ENCODE results near the gene IL2RG. TPM values are rescaled to one million over a fixed set of nuclear protein-coding genes. Genes with fewer than 3 reads are reported as not detected.
A peak's percentile ranks its signal among the peaks of the same experiment; 100 is the strongest.

The IL2RG gene
- total and polyA plus RNA-seq, 7 donors = 0.93 to 2.8 (median 1.2) TPM

DNA sequence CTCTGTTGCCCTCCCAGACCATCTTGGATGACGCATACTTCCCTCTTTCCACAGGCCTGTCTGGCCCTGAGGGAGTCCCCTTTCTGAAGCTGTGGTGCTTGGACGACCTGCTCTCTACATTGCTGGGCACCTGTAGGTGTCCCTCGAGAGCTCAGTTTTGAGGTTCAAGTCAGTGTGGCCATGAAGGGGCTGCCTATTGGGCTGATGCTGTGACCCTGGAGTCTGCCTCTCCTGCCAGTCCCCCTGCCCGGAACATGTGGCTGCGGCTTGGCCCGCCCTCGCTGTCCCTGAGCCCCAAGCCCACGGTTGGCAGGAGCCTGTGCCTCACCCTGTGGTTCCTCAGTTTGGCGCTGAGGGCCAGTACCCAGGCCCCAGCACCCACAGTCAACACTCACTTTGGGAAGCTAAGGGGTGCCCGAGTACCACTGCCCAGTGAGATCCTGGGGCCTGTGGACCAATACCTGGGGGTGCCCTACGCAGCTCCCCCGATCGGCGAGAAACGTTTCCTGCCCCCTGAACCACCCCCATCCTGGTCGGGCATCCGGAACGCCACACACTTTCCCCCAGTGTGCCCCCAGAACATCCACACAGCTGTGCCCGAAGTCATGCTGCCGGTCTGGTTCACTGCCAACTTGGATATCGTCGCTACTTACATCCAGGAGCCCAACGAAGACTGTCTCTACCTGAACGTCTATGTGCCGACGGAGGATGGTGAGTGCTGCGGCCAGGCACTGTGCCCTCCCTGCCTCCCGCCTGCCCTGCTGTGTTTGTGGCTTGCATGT is 36.3 kb upstream of the IL2RG start:
- H3K36me3 ChIP-seq (ENCODE audit: insufficient read depth in 1 of 2, low read depth in 1 of 2) = peaks cover 0 to 2% of the 10 kb centered on the region in 2 donors
- H3K9me3 ChIP-seq = no peaks in the 10 kb centered on the region
- H3K4me1 ChIP-seq = peaks cover 2% of the 10 kb centered on the region
- 63 to 70% (median 66%) methylated on average over 21 to 28 of the region's 28 CpGs for WGBS, 3 donors
- ATAC-seq = no peak
- intact Hi-C loops (cut with DNase I) = no loop called here
- no peak overlapping the region for H3K27ac ChIP-seq
- H3K27me3 ChIP-seq (ENCODE audit: insufficient read depth in 3 of 3, low read length in 2 of 3) = peaks cover 0 to 4% (median 0%) of the 10 kb centered on the region in 3 donors
- TF ChIP-seq, protein P1, sequence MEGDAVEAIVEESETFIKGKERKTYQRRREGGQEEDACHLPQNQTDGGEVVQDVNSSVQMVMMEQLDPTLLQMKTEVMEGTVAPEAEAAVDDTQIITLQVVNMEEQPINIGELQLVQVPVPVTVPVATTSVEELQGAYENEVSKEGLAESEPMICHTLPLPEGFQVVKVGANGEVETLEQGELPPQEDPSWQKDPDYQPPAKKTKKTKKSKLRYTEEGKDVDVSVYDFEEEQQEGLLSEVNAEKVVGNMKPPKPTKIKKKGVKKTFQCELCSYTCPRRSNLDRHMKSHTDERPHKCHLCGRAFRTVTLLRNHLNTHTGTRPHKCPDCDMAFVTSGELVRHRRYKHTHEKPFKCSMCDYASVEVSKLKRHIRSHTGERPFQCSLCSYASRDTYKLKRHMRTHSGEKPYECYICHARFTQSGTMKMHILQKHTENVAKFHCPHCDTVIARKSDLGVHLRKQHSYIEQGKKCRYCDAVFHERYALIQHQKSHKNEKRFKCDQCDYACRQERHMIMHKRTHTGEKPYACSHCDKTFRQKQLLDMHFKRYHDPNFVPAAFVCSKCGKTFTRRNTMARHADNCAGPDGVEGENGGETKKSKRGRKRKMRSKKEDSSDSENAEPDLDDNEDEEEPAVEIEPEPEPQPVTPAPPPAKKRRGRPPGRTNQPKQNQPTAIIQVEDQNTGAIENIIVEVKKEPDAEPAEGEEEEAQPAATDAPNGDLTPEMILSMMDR (IDR thresholded peaks at IDR 0.05) = no peak
- no peak for DNase-seq
- H3K4me3 ChIP-seq = no peak overlapping the region

DNA sequence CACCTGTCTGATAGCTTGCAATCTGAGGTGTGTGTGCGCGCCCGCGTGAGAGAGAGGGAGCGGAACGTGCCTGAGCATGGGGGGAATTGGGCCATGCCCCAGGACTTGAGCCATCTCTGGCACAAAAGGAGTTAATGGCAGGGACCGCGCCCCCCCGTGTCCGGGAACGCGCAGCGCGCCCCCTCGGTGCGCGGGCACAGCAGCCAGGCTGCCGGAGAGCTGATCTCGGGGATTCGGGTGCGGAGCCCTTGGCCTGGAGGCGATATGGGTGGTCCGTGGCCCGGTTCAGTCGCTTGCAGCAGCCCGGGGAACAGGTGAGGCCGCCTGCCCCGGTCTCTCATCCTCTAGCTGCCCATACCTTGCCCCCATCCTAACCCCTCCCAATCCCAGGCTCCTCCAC is 33.3 kb upstream of the IL2RG start, which contains the start of gene NLGN3:
TSS of gene NLGN3 (plus strand) at position 191 of the 400 bp plus-strand sequence. CDS start 2,909 bp downstream, outside the sequence.
- Histone ChIP-seq H3K27ac (no peak within 1 kb of the TSS), H3K4me3 (peak within 1 kb of the TSS; percentile 33), H3K36me3 (ENCODE audit: insufficient read depth in 1 of 2, low read depth in 1 of 2) (peaks cover 0 to 25% of the 10 kb centered on the region in 2 donors), H3K27me3 (ENCODE audit: insufficient read depth in 3 of 3, low read length in 2 of 3) (peaks cover 0 to 4% (median 0%) of the 10 kb centered on the region in 3 donors), H3K9me3 (no peaks in the 10 kb centered on the region), H3K4me1 (peaks cover 2% of the 10 kb centered on the region)
- intact Hi-C loops (cut with DNase I) = no loop called here
- TF ChIP-seq, protein P1 (IDR thresholded peaks at IDR 0.05) = no peak
- ATAC-seq (peak in 1 of 4 donors; percentile 32), DNase-seq (no peak)
- 1 to 27% methylated on average over 25 to 26 of the region's 28 CpGs; no CpG with 5 or more reads in 1 of the 3 donors for WGBS, 3 donors

DNA sequence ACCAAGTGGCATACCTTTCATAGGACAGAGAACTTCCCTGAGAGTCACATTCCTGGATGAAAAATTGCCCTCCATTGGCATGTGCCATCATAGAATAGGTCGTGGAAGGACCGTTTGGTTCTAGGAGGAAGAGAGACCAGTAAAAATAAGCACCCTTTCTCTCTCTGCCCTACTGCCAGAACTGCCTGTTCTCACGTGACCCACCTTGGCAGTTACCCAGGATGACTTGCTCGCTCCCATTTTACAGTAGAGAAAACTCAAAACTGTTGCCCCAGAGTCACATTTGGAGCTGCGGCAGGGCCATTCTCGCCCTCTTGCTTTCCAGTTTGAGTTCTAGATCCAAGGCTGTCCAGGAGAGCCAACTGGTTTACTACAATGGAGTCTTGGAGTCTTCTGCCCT is 32.1 kb upstream of the IL2RG start:
- WGBS, 3 donors = 37 to 57% (median 45%) methylated on average over 5 to 6 of the region's 6 CpGs
- H3K4me3 ChIP-seq = no peak overlapping the region
- ATAC-seq = peak in 1 of 4 donors; percentile 28
- TF ChIP-seq, protein P1 (IDR thresholded peaks at IDR 0.05) = no peak
- DNase-seq = peak in 1 of 2 donors; percentile 47
- H3K27me3 ChIP-seq (ENCODE audit: insufficient read depth in 3 of 3, low read length in 2 of 3) = peaks cover 0 to 4% (median 0%) of the 10 kb centered on the region in 3 donors
- peaks cover 2% of the 10 kb centered on the region for H3K4me1 ChIP-seq
- intact Hi-C loops (cut with DNase I) = no loop called here
- H3K36me3 ChIP-seq (ENCODE audit: insufficient read depth in 1 of 2, low read depth in 1 of 2) = peaks cover 0 to 36% of the 10 kb centered on the region in 2 donors
- H3K27ac ChIP-seq = no peak overlapping the region
- no peaks in the 10 kb centered on the region for H3K9me3 ChIP-seq

DNA sequence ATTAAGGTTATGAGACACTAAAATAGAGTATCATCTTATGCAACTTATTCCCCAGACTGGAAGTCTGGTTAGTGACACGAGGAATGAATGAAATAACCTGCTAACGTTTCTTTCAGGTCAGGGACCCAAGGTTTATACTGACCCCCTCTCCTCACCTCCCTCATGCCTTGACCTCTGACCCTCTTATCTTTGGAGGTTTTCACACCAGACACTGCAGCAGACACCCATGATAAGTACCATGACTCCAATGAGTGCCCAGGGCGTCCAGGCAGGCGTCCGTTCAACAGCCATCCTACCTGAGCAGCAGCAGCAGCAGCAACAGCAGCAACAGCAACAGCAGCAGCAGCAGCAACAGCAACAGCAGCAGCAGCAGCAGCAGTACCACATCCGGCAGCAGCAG is 29.1 kb upstream of the IL2RG start:
- no peaks in the 10 kb centered on the region for H3K27me3 ChIP-seq (ENCODE audit: insufficient read depth in 3 of 3, low read length in 2 of 3)
- no peaks in the 10 kb centered on the region for H3K4me1 ChIP-seq
- H3K36me3 ChIP-seq (ENCODE audit: insufficient read depth in 1 of 2, low read depth in 1 of 2) = peaks cover 2 to 61% of the 10 kb centered on the region in 2 donors
- 72 to 91% (median 86%) methylated on average over 6 of the region's 6 CpGs for WGBS, 3 donors
- H3K9me3 ChIP-seq = no peaks in the 10 kb centered on the region
- TF ChIP-seq, protein P1 (IDR thresholded peaks at IDR 0.05) = no peak
- intact Hi-C loops (cut with DNase I) = no loop called here
- no peak overlapping the region for H3K27ac ChIP-seq
- no peak for ATAC-seq
- no peak for DNase-seq
- H3K4me3 ChIP-seq = no peak overlapping the region
